ENCODE results near the gene NBEA. TPM values are rescaled to one million over a fixed set of nuclear protein-coding genes. Genes with fewer than 3 reads are reported as not detected.

The NBEA gene
- total RNA-seq, 2 experiments from 2014 or later: 0.34 to 0.57 TPM

DNA sequence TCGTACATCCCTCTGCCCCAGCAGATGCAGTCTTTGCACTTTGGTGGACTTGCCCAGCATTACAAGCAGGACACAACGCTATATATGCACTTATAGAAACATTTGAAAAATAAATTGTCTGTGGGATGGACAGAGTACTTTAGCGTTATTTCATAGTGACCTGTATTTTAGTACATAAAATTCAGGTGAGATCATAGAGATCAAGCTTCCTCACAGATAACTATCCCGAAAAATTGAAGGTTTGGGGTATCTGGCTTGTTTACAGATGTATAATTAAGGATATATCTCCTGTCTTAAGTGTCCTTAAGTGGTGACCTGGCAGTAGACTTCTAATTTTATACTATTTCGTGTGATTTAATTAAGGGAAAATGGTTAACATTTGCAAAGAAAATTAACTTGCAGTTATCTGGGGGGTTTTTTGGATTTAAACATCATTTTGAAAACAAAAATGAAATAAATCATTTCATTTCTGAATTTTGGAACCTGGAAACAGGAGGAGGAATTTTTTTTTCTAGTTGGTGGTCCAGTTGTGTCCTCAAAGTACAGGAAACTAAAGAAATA, 535.4 kb downstream of the NBEA start:
- Mint-ChIP-seq H3K27ac (no peak overlapping the region), H3K4me1 (ENCODE audit: low read depth) (peaks cover 34% of the 10 kb centered on the region), H3K36me3 (ENCODE audit: low read depth) (peaks cover 5% of the 10 kb centered on the region), H3K9me3 (ENCODE audit: insufficient read depth) (no peaks in the 10 kb centered on the region), H3K4me3 (no peak overlapping the region), H3K27me3 (ENCODE audit: low read depth) (peaks cover 54% of the 10 kb centered on the region)
- DNase-seq (no peak), ATAC-seq (no peak)
- CTCF ChIA-PET: no interaction called here
- POLR2A ChIA-PET: interaction anchor here (0.6 kb wide), 1 partner anchor 54 kb away, joined by 3 read pairs; no protein-coding TSS in a partner anchor

DNA sequence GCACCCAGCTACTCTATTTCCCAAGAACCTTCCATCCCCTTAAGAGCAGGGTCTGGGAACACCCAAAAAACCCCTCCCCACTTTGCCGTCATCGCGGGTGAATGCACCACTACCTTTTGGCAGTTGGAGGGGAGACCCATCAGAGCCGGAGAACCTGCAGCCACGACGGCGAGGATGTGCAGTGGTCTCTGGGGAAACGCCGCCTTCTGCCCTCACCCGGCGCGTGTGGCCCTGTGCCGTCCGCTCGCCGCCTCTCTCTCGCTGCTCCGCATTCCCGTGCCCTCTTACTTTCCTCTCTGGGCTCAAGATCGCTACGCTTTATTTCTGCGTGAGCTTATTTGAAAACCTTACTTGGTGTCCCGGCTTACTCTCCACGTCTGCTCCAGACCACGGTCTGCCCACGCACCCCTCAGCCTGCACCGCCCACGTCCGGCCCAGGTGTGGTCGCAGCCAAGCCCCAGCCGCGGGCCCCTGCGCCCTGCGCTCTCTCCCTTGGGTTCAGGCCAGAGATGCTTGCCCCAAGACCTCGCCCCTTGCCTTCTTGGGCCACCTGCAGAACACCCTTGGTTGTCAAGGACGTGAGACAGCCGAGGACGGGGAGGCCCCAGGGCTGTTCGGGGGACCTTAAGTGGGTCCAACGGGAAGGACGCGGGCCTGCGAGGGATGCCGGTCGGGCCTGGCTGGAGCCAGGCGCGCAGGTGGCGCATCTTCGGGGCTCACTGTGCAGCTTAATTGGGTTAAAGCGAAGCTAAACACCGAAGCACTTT, 536.4 kb downstream of the NBEA start:
- ATAC-seq (no peak), DNase-seq (no peak)
- Mint-ChIP-seq H3K36me3 (ENCODE audit: low read depth) (peaks cover 5% of the 10 kb centered on the region), H3K4me1 (ENCODE audit: low read depth) (peaks cover 34% of the 10 kb centered on the region), H3K27me3 (ENCODE audit: low read depth) (peaks cover 52% of the 10 kb centered on the region), H3K27ac (no peak overlapping the region), H3K9me3 (ENCODE audit: insufficient read depth) (no peaks in the 10 kb centered on the region), H3K4me3 (peak overlapping the region; percentile 25)
- CTCF ChIA-PET: no interaction called here
- POLR2A ChIA-PET: no interaction called here

DNA sequence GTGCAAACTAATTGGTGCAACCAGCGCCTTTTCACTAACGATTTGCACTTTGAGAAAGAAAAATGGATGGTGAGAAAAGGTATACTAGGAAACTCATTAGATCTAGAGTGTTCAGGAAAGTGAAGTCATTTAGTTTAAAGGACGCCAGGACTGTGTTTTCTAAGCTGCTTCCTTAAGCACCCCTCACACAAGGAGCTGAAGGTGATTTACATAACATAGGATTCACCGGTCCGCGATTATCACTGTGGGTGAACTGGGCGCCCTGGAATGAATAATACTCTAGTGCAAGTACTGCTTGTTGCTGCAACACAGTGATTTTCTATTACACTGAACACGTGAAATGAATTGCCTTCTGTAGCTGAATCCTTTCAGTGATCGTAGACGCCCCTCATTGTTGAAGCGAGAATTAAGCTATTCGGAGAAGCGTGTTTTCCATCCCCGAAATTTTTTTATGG, 537.0 kb downstream of the NBEA start:
- no peak overlapping the region for H3K4me3 Mint-ChIP-seq
- POLR2A ChIA-PET: no interaction called here
- no peak for DNase-seq
- CTCF ChIA-PET: no interaction called here
- H3K27ac Mint-ChIP-seq: no peak overlapping the region
- peaks cover 34% of the 10 kb centered on the region for H3K4me1 Mint-ChIP-seq (ENCODE audit: low read depth)
- no peaks in the 10 kb centered on the region for H3K9me3 Mint-ChIP-seq (ENCODE audit: insufficient read depth)
- peaks cover 5% of the 10 kb centered on the region for H3K36me3 Mint-ChIP-seq (ENCODE audit: low read depth)
- ATAC-seq: no peak
- peaks cover 51% of the 10 kb centered on the region for H3K27me3 Mint-ChIP-seq (ENCODE audit: low read depth)

GRCh38 chr13:35479706-35480105, 537.6 kb downstream of the NBEA start:
- Mint-ChIP-seq H3K4me1 (ENCODE audit: low read depth) (peaks cover 30% of the 10 kb centered on the region), H3K4me3 (no peak overlapping the region), H3K36me3 (ENCODE audit: low read depth) (peaks cover 3% of the 10 kb centered on the region), H3K27ac (no peak overlapping the region), H3K9me3 (ENCODE audit: insufficient read depth) (no peaks in the 10 kb centered on the region), H3K27me3 (ENCODE audit: low read depth) (peaks cover 46% of the 10 kb centered on the region)
- ATAC-seq (no peak), DNase-seq (no peak)
- POLR2A ChIA-PET: no interaction called here
- CTCF ChIA-PET: no interaction called here

DNA sequence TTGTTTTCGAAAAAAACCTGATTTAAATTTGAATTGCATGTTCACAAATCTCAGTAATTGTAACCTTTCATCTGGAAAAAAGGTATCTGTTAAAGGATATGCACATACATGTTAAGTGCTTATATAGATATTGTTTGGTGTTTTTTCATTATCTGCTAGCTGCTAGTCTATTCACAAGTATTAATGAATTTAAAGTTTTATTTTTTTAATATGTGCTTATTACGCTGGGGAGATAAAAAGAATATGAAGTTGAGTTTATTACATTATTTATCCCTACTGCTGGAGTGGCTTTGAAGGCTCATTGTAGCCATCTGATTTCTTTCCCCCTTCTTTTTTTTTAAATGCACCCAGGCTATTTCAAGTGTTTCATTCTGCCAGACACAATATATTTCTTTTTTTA, 538.3 kb downstream of the NBEA start:
- Mint-ChIP-seq H3K4me1 (ENCODE audit: low read depth) (peaks cover 25% of the 10 kb centered on the region), H3K4me3 (no peak overlapping the region), H3K9me3 (ENCODE audit: insufficient read depth) (no peaks in the 10 kb centered on the region), H3K36me3 (ENCODE audit: low read depth) (no peaks in the 10 kb centered on the region), H3K27me3 (ENCODE audit: low read depth) (peaks cover 40% of the 10 kb centered on the region), H3K27ac (no peak overlapping the region)
- no peak for ATAC-seq
- ChIA-PET CTCF (no interaction called here), POLR2A (no interaction called here)
- no peak for DNase-seq

GRCh38 chr13:35481777-35482176, 539.7 kb downstream of the NBEA start:
- H3K36me3 Mint-ChIP-seq (ENCODE audit: low read depth): no peaks in the 10 kb centered on the region
- ChIA-PET POLR2A (interaction anchor here (0.6 to 0.7 kb wide), 2 partner anchors 121 to 220 kb away, joined by 3 read pairs; no protein-coding TSS in a partner anchor), CTCF (no interaction called here)

DNA sequence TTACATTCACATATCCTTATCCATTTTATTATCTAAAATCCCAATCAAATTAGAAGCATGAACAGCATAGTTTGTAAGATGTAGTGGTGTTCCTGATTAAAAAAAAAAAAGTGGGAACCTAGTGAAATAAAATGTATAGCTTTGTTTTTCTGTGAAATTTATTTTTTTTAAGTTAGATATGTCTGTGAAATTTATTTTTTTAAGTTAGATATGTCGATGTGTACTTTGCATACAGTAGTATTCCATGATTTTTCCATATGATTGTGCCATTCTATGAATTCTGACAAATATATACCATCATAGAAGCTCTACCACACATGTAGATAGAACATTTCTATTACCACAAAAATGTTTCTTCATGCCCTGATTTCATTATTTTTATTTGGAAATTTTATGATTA, 540.5 kb downstream of the NBEA start:
- no peak overlapping the region for H3K27ac Mint-ChIP-seq
- DNase-seq (no peak), ATAC-seq (no peak)
- no peaks in the 10 kb centered on the region for H3K36me3 Mint-ChIP-seq (ENCODE audit: low read depth)
- H3K9me3 Mint-ChIP-seq (ENCODE audit: insufficient read depth): no peaks in the 10 kb centered on the region
- CTCF ChIA-PET: no interaction called here
- H3K27me3 Mint-ChIP-seq (ENCODE audit: low read depth): peaks cover 18% of the 10 kb centered on the region
- POLR2A ChIA-PET: interaction anchor here (0.6 kb wide), 2 partner anchors 219 to 230 kb away, joined by 3 to 5 read pairs; no protein-coding TSS in a partner anchor
- peaks cover 6% of the 10 kb centered on the region for H3K4me1 Mint-ChIP-seq (ENCODE audit: low read depth)
- H3K4me3 Mint-ChIP-seq: no peak overlapping the region

More at GRCh38 chr13:35481777-35482176, 539.7 kb downstream of the NBEA start:
- peaks cover 11% of the 10 kb centered on the region for H3K4me1 Mint-ChIP-seq (ENCODE audit: low read depth)
- no peak for DNase-seq
- no peaks in the 10 kb centered on the region for H3K9me3 Mint-ChIP-seq (ENCODE audit: insufficient read depth)
- H3K4me3 Mint-ChIP-seq: no peak overlapping the region
- ATAC-seq: no peak
- no peak overlapping the region for H3K27ac Mint-ChIP-seq
- H3K27me3 Mint-ChIP-seq (ENCODE audit: low read depth): peaks cover 26% of the 10 kb centered on the region

GRCh38 chr13:35483761-35484160, 541.7 kb downstream of the NBEA start:
- H3K4me3 Mint-ChIP-seq: no peak overlapping the region
- no peaks in the 10 kb centered on the region for H3K4me1 Mint-ChIP-seq (ENCODE audit: low read depth)
- no peaks in the 10 kb centered on the region for H3K36me3 Mint-ChIP-seq (ENCODE audit: low read depth)
- ChIA-PET POLR2A (no interaction called here), CTCF (no interaction called here)
- H3K9me3 Mint-ChIP-seq (ENCODE audit: insufficient read depth): no peaks in the 10 kb centered on the region
- H3K27me3 Mint-ChIP-seq (ENCODE audit: low read depth): peaks cover 8% of the 10 kb centered on the region
- ATAC-seq (no peak), DNase-seq (no peak)
- no peak overlapping the region for H3K27ac Mint-ChIP-seq

GRCh38 chr13:35484384-35484783, 542.3 kb downstream of the NBEA start:
- ATAC-seq: no peak
- H3K27me3 Mint-ChIP-seq (ENCODE audit: low read depth): peaks cover 2% of the 10 kb centered on the region
- no peak overlapping the region for H3K4me3 Mint-ChIP-seq
- no peak overlapping the region for H3K27ac Mint-ChIP-seq
- no peaks in the 10 kb centered on the region for H3K4me1 Mint-ChIP-seq (ENCODE audit: low read depth)
- POLR2A ChIA-PET: no interaction called here
- no peaks in the 10 kb centered on the region for H3K36me3 Mint-ChIP-seq (ENCODE audit: low read depth)
- H3K9me3 Mint-ChIP-seq (ENCODE audit: insufficient read depth): no peaks in the 10 kb centered on the region
- no peak for DNase-seq
- CTCF ChIA-PET: no interaction called here

- H3K27ac Mint-ChIP-seq: no peak overlapping the region
- no peak for DNase-seq
- no peak for ATAC-seq
- peaks cover 2% of the 10 kb centered on the region for H3K27me3 Mint-ChIP-seq (ENCODE audit: low read depth)
- H3K4me1 Mint-ChIP-seq (ENCODE audit: low read depth): no peaks in the 10 kb centered on the region
- ChIA-PET POLR2A (no interaction called here), CTCF (interaction anchor here (0.6 kb wide), 1 partner anchor 333 kb away, joined by 3 read pairs; no protein-coding TSS in a partner anchor)
- H3K36me3 Mint-ChIP-seq (ENCODE audit: low read depth): no peaks in the 10 kb centered on the region
- no peaks in the 10 kb centered on the region for H3K9me3 Mint-ChIP-seq (ENCODE audit: insufficient read depth)
- no peak overlapping the region for H3K4me3 Mint-ChIP-seq
These were observed 543.4 kb downstream of the NBEA start for GRCh38 chr13:35485424-35485823.

DNA sequence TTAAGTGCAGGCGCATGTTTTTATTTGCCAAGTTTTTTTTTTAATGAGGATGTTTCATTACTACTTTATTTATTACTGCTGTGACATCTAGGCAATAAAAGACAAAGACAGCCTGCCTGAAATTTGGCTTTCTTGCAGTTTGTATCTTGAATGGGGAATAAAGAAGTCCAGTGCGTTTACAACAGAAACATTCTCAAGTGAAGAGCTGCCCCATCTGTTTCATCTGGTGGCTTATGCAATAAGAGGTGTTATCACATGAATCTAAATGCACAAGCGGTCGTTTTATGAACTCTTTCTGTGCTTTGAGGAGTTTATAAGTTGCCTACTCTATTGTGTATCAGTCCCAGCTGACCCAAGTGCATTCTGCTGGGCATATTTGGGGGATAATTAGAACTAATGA, 547.0 kb downstream of the NBEA start:
- H3K27ac Mint-ChIP-seq: no peak overlapping the region
- ChIA-PET CTCF (no interaction called here), POLR2A (no interaction called here)
- no peaks in the 10 kb centered on the region for H3K27me3 Mint-ChIP-seq (ENCODE audit: low read depth)
- H3K4me3 Mint-ChIP-seq: no peak overlapping the region
- no peaks in the 10 kb centered on the region for H3K36me3 Mint-ChIP-seq (ENCODE audit: low read depth)
- ATAC-seq (no peak), DNase-seq (no peak)
- H3K9me3 Mint-ChIP-seq (ENCODE audit: insufficient read depth): no peaks in the 10 kb centered on the region
- H3K4me1 Mint-ChIP-seq (ENCODE audit: low read depth): no peaks in the 10 kb centered on the region

DNA sequence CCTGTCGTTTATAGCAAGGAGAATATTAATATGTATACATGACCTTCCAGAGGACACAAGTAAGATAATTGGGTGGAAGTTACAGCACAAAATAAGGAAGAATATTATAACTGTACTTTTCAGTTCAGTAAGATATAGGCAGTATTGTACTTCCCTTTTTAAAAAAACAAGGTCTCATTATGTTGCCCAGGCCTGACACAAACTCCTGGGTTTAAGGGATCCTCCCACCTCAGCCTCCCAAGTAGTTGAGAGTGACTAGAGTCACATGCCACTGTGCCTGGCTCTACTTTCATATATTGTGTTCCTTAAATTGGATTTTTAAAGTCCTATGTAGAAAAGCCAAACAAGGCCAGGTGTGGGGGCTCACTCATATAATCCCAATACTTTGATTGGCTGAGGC, 553.9 kb downstream of the NBEA start:
- Mint-ChIP-seq H3K36me3 (ENCODE audit: low read depth) (no peaks in the 10 kb centered on the region), H3K9me3 (ENCODE audit: insufficient read depth) (no peaks in the 10 kb centered on the region), H3K4me1 (ENCODE audit: low read depth) (no peaks in the 10 kb centered on the region), H3K27me3 (ENCODE audit: low read depth) (no peaks in the 10 kb centered on the region), H3K27ac (no peak overlapping the region), H3K4me3 (no peak overlapping the region)
- POLR2A ChIA-PET: no interaction called here
- ATAC-seq: no peak
- CTCF ChIA-PET: no interaction called here
- no peak for DNase-seq
